ENCODE results near the gene YWHAG. TPM values are rescaled to one million over a fixed set of nuclear protein-coding genes. Genes with fewer than 3 reads are reported as not detected.

The YWHAG gene
- total and polyA plus RNA-seq, 9 of the 15 experiments (the other 6 are each of a cell fraction or from before 2014, with no cell fraction given): 30.4 to 246 (median 94.5) TPM

DNA sequence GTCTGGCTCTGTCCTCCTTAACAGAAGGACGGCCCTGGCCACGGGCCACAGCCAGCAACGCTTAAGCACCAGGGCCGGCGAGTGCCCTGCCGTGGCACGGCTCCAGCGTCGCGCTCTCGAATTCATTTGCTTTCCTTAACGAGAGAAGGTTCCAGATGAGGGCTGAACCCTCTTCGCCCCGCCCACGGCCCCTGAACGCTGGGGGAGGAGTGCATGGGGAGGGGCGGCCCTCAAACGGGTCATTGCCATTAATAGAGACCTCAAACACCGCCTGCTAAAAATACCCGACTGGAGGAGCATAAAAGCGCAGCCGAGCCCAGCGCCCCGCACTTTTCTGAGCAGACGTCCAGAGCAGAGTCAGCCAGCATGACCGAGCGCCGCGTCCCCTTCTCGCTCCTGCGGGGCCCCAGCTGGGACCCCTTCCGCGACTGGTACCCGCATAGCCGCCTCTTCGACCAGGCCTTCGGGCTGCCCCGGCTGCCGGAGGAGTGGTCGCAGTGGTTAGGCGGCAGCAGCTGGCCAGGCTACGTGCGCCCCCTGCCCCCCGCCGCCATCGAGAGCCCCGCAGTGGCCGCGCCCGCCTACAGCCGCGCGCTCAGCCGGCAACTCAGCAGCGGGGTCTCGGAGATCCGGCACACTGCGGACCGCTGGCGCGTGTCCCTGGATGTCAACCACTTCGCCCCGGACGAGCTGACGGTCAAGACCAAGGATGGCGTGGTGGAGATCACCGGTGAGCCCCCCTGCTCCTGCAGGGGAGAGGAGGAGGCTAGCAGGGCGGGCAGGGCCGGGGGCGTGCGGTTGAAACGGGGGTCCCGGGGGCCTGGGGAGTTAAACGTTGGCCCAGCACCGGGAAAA lies 56.2 kb downstream of the YWHAG start, which contains the start of gene HSPB1 (continued):
- TF ChIP-seq, protein P1, sequence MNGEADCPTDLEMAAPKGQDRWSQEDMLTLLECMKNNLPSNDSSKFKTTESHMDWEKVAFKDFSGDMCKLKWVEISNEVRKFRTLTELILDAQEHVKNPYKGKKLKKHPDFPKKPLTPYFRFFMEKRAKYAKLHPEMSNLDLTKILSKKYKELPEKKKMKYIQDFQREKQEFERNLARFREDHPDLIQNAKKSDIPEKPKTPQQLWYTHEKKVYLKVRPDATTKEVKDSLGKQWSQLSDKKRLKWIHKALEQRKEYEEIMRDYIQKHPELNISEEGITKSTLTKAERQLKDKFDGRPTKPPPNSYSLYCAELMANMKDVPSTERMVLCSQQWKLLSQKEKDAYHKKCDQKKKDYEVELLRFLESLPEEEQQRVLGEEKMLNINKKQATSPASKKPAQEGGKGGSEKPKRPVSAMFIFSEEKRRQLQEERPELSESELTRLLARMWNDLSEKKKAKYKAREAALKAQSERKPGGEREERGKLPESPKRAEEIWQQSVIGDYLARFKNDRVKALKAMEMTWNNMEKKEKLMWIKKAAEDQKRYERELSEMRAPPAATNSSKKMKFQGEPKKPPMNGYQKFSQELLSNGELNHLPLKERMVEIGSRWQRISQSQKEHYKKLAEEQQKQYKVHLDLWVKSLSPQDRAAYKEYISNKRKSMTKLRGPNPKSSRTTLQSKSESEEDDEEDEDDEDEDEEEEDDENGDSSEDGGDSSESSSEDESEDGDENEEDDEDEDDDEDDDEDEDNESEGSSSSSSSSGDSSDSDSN (IDR thresholded peaks at IDR 0.05; ENCODE audit: borderline replicate concordance in 1 of 2, low read depth in 2 of 2, low read length in 2 of 2): peak in 1 of 2 experiments; percentile 42; a peak in 1 of 4 replicates
- TF ChIP-seq, protein P2, sequence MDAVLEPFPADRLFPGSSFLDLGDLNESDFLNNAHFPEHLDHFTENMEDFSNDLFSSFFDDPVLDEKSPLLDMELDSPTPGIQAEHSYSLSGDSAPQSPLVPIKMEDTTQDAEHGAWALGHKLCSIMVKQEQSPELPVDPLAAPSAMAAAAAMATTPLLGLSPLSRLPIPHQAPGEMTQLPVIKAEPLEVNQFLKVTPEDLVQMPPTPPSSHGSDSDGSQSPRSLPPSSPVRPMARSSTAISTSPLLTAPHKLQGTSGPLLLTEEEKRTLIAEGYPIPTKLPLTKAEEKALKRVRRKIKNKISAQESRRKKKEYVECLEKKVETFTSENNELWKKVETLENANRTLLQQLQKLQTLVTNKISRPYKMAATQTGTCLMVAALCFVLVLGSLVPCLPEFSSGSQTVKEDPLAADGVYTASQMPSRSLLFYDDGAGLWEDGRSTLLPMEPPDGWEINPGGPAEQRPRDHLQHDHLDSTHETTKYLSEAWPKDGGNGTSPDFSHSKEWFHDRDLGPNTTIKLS (IDR thresholded peaks at IDR 0.05; ENCODE audit: borderline replicate concordance, low read depth): peak; percentile 65; the same call in 1 of the 2 replicates
- TF ChIP-seq RCOR1 (IDR thresholded peaks at IDR 0.05; ENCODE audit: borderline replicate concordance in 1 of 2, low read depth in 2 of 2, low read length in 2 of 2): peak in 1 of 2 experiments; percentile 61; a peak in 2 of 4 replicates
- TF ChIP-seq, protein P3, sequence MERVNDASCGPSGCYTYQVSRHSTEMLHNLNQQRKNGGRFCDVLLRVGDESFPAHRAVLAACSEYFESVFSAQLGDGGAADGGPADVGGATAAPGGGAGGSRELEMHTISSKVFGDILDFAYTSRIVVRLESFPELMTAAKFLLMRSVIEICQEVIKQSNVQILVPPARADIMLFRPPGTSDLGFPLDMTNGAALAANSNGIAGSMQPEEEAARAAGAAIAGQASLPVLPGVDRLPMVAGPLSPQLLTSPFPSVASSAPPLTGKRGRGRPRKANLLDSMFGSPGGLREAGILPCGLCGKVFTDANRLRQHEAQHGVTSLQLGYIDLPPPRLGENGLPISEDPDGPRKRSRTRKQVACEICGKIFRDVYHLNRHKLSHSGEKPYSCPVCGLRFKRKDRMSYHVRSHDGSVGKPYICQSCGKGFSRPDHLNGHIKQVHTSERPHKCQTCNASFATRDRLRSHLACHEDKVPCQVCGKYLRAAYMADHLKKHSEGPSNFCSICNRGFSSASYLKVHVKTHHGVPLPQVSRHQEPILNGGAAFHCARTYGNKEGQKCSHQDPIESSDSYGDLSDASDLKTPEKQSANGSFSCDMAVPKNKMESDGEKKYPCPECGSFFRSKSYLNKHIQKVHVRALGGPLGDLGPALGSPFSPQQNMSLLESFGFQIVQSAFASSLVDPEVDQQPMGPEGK (CRISPR knock-in tag; IDR thresholded peaks at IDR 0.05; ENCODE audit: borderline replicate concordance): no peak
- TF ChIP-seq FOXA1 (IDR thresholded peaks at IDR 0.05; ENCODE audit: borderline replicate concordance): no peak
- peak; percentile 76 for TF ChIP-seq HNRNPLL (IDR thresholded peaks at IDR 0.05; ENCODE audit: low read depth, low read length, poor library complexity, severe bottlenecking)
- TF ChIP-seq, protein P4, sequence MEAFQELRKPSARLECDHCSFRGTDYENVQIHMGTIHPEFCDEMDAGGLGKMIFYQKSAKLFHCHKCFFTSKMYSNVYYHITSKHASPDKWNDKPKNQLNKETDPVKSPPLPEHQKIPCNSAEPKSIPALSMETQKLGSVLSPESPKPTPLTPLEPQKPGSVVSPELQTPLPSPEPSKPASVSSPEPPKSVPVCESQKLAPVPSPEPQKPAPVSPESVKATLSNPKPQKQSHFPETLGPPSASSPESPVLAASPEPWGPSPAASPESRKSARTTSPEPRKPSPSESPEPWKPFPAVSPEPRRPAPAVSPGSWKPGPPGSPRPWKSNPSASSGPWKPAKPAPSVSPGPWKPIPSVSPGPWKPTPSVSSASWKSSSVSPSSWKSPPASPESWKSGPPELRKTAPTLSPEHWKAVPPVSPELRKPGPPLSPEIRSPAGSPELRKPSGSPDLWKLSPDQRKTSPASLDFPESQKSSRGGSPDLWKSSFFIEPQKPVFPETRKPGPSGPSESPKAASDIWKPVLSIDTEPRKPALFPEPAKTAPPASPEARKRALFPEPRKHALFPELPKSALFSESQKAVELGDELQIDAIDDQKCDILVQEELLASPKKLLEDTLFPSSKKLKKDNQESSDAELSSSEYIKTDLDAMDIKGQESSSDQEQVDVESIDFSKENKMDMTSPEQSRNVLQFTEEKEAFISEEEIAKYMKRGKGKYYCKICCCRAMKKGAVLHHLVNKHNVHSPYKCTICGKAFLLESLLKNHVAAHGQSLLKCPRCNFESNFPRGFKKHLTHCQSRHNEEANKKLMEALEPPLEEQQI (IDR thresholded peaks at IDR 0.05): no peak
- TF ChIP-seq SMAD2 (IDR thresholded peaks at IDR 0.05; ENCODE audit: low read depth, low read length): no peak
- TF ChIP-seq BRD9 (IDR thresholded peaks at IDR 0.05; ENCODE audit: low read depth, partially characterized antibody): no peak
- TF ChIP-seq, protein P5, sequence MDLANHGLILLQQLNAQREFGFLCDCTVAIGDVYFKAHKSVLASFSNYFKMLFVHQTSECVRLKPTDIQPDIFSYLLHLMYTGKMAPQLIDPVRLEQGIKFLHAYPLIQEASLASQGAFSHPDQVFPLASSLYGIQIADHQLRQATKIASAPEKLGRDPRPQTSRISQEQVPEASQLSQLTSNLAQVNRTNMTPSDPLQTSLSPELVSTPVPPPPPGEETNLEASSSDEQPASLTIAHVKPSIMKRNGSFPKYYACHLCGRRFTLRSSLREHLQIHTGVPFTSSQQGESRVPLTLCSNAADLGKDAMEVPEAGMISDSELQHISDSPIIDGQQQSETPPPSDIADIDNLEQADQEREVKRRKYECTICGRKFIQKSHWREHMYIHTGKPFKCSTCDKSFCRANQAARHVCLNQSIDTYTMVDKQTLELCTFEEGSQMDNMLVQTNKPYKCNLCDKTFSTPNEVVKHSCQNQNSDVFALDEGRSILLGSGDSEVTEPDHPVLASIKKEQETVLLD (IDR thresholded peaks at IDR 0.05): peak; percentile 36; the same call in 1 of the 2 replicates
- no peak for TF ChIP-seq ZNF133 (CRISPR knock-in tag; IDR thresholded peaks at IDR 0.05)
- no peak; the same call in 1 of the 2 replicates for TF ChIP-seq TCF7 (IDR thresholded peaks at IDR 0.05; ENCODE audit: borderline replicate concordance)
- no peak for TF ChIP-seq ZNF780A (CRISPR knock-in tag; IDR thresholded peaks at IDR 0.05)
- TF ChIP-seq CAMTA2 (CRISPR knock-in tag; conservative IDR thresholded peaks at IDR 0.05): no peak
- no peak for TF ChIP-seq NFYB (IDR thresholded peaks at IDR 0.05; ENCODE audit: extremely low read depth, insufficient read length)
- TF ChIP-seq RB1 (IDR thresholded peaks at IDR 0.05; ENCODE audit: low read depth): peak; percentile 79; the same call in 1 of the 2 replicates
